HAP-1 (cell line): ENCODE results near the gene TIAM1.

ENCODE experiments used
- DNase-seq, 2 experiments: peaks; one replicate each; pipeline ENCODE4 v3.0.0-alpha.2; 2016 to 2020; ENCODE audit warnings: low spot score in 2 of 2
- H3K27me3 ChIP-seq: fragments of 250-450 bp; sonication (Bioruptor Pico); 2 replicates; pipeline ENCODE4 v1.5.1; 2020; ENCODE audit warnings: low read depth, mild to moderate bottlenecking, moderate library complexity
- H3K36me3 ChIP-seq: fragments of 250-450 bp; sonication (Bioruptor Pico); replicated peaks from 2 replicates; pipeline ENCODE4 v1.5.1; 2020; ENCODE audit warnings: mild to moderate bottlenecking
- H3K4me1 ChIP-seq: fragments of 250-450 bp; sonication (Bioruptor Pico); 2 replicates; pipeline ENCODE4 v1.5.1; 2020; ENCODE audit warnings: mild to moderate bottlenecking
- H3K4me3 ChIP-seq: fragments of 250-450 bp; sonication (Bioruptor Pico); 2 replicates; pipeline ENCODE4 v1.5.1; 2020; ENCODE audit warnings: mild to moderate bottlenecking, moderate library complexity
- H3K9me3 ChIP-seq: fragments of 250-450 bp; sonication (Bioruptor Pico); 2 replicates; pipeline ENCODE4 v1.5.1; 2020; ENCODE audit warnings: mild to moderate bottlenecking, moderate library complexity
- in situ Hi-C: fragments of 300-500 bp; cut with MboI; formaldehyde crosslinking; loops from 3 replicates; pipeline ENCODE4 v1.14.3; 2020; ENCODE audit warnings: low sequenced_read_pairs, inconsistent platforms, mixed read lengths

TIAM1 gene

DNA sequence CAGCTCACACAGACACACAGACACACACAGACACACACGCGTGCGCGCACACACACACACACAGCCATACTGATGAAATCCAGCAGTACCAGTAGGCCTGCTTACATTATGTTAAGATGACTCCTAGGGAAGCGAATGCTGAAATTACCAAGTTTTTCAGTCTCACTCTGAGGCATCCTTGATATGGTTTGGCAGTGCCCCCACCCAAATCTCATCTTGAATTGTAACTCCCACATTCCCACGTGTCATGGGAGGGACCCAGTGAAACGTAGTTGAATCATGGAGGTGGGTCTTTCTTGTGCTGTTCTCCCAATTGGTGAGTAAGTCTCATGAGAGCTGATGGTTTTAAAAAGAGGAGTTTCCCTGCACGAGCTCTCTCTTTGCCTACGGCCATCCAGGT lies 64.1 kb downstream of the TIAM1 start:
- Histone ChIP-seq H3K4me1 (no peaks in the 10 kb centered on the region), H3K36me3 (no peaks in the 10 kb centered on the region), H3K27me3 (no peaks in the 10 kb centered on the region), H3K4me3 (no peak overlapping the region), H3K9me3 (no peaks in the 10 kb centered on the region)
- no peak for DNase-seq
- in situ Hi-C loops: no loop called here

DNA sequence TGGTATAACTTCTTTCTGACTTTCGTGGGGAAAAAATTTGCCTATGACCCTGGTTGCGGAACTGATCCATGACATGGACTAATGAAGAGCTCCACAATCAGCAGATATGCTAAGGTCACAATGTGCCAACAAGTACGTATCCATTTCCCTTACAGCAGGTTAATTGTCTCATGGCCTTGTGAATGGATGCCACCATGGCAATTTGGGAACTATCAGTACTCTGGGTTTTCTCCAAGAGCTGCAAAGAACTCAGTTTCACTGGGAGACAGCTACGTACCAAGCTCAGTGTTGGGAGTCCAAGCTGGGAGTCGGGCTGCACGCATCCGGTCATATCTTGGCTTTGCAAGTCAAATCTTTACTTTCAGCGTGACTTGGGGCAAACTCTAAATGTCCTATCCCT lies 64.8 kb downstream of the TIAM1 start:
- Histone ChIP-seq H3K9me3 (no peaks in the 10 kb centered on the region), H3K36me3 (no peaks in the 10 kb centered on the region), H3K27me3 (no peaks in the 10 kb centered on the region), H3K4me1 (no peaks in the 10 kb centered on the region), H3K4me3 (no peak overlapping the region)
- DNase-seq: no peak
- in situ Hi-C loops: no loop called here

DNA sequence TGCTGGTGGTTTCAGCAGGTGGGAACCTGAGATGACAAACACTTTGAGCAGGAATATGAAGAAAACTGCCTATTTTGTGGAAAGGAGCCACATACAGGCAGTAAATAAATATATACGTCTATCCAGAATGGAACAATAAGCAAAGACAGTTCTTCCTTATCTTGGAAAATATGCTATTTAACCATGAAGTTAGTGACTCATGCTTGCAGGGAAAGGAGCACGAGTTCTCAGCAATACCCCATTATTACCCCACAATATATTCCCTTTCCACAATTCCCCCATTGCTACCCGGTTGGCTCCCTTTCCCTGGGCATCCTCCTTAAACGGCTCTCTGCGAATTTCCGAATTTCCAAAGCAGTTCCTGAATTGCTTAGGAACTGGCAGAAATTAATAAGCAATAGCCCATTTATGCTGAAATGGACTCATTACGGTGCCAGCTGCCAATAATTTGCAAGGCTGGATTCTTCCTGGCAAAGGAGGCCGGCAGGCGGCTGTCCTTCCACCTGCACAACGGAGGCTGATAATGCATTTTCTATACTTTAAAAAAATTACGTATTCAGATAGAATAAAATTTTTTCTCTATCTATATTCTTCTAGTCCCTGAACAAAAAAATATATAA lies 65.4 kb downstream of the TIAM1 start:
- Histone ChIP-seq H3K9me3 (no peaks in the 10 kb centered on the region), H3K4me1 (no peaks in the 10 kb centered on the region), H3K27me3 (no peaks in the 10 kb centered on the region), H3K4me3 (no peak overlapping the region), H3K36me3 (no peaks in the 10 kb centered on the region)
- in situ Hi-C loops: no loop called here
- DNase-seq: no peak

DNA sequence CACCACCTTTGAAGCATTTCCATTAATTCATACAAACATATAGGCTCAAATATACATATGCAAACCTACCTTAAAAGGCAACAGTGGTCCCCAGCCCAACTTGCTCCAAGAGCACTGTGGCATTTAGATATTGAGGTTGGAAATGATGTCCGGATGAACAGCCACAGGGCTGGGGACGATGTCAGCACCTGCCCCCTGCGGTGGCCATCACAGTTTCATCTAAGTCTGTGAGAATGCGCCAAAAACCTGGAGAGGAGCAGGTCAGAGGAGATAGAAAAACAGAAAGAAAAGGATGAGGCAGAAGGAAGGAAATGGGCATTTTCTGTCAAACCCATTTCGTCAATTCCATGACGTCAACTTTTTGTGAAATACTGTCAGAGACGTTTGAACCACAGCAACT lies 67.4 kb downstream of the TIAM1 start:
- Histone ChIP-seq H3K27me3 (no peaks in the 10 kb centered on the region), H3K4me3 (no peak overlapping the region), H3K4me1 (no peaks in the 10 kb centered on the region), H3K36me3 (no peaks in the 10 kb centered on the region), H3K9me3 (no peaks in the 10 kb centered on the region)
- no peak for DNase-seq
- in situ Hi-C loops: no loop called here

DNA sequence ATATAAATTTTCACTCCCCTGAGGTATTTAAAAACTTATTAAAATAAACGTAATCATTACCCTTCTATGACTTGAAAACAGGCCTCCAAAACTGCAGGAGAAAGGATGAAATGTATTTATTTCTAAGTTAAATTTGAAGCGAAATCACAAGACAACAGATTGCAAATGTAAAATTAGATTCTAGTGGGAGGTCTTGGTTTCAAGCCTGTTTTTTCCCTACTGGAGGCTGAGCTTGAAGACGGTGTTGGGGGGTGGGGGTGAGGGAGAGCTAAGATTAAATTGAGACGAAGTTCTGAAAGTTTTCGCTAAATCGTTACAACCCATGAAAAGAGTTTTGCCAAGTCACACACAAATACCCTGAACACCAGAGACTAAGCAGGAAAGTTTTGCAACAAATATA lies 68.2 kb downstream of the TIAM1 start:
- Histone ChIP-seq H3K4me3 (no peak overlapping the region), H3K27me3 (no peaks in the 10 kb centered on the region), H3K9me3 (no peaks in the 10 kb centered on the region), H3K36me3 (no peaks in the 10 kb centered on the region), H3K4me1 (no peaks in the 10 kb centered on the region)
- no peak for DNase-seq
- in situ Hi-C loops: no loop called here

DNA sequence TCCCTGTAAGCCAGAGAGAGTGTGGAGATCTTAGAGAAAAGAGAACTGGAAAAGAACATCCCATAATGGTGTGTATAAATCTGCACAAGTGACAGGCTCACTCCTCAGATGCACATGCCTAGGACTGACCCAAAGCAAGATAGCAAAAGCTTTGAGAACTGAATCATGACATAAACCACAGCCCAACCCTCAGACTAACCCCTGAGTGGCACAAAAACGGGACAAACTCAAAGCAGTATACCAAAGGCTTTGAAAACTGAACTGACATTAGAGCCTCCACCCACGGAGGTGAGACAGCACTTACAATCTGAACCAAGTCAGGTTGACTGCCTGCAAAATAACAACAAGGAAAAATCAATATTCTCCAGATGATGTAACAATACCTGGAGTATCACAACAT lies 70.8 kb downstream of the TIAM1 start:
- H3K36me3 ChIP-seq: no peaks in the 10 kb centered on the region
- no peaks in the 10 kb centered on the region for H3K4me1 ChIP-seq
- no peak overlapping the region for H3K4me3 ChIP-seq
- no peak for DNase-seq
- H3K27me3 ChIP-seq: no peaks in the 10 kb centered on the region
- H3K9me3 ChIP-seq: no peaks in the 10 kb centered on the region
- in situ Hi-C loops: no loop called here

DNA sequence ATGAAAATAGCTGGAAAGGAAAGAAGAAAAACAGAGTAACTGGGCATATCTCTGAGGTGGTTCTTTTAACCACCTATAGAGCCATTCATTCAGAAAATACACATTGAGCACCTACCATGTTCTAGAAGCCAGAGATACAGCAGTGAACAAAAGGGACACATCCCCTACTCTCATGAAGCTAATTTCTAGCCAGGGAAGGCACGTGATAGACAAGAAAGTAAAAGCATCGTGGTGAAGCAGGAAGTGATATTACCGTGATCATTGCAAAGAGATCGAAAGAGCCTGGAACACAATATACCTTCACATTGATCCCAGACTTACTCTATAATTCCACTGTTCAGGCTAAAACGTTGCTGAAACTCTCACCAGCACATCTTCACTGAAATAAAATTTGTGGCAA lies 76.0 kb downstream of the TIAM1 start:
- Histone ChIP-seq H3K4me1 (no peaks in the 10 kb centered on the region), H3K9me3 (no peaks in the 10 kb centered on the region), H3K4me3 (no peak overlapping the region), H3K27me3 (no peaks in the 10 kb centered on the region), H3K36me3 (no peaks in the 10 kb centered on the region)
- in situ Hi-C loops: no loop called here
- DNase-seq: no peak

DNA sequence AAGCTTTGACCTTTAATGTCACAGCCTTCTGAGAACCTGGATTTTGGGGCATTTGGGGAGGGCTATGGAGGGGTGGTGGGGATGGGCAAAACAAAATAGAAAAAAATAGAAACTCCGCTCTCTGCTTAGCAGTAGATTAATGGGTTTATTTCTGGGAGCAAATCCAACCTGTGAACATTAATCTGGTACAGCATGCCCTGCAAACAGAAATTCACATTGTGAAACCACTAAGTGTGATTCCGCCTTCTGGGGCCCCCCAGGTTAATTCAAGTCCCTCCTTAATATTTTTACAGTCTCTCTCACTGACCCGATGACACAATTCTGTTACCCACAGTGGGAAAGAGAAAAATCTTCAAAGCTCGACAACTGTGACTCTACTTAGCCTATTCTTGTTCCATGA lies 76.4 kb downstream of the TIAM1 start:
- no peak for DNase-seq
- Histone ChIP-seq H3K36me3 (no peaks in the 10 kb centered on the region), H3K9me3 (no peaks in the 10 kb centered on the region), H3K4me1 (no peaks in the 10 kb centered on the region), H3K4me3 (no peak overlapping the region), H3K27me3 (no peaks in the 10 kb centered on the region)
- in situ Hi-C loops: no loop called here

DNA sequence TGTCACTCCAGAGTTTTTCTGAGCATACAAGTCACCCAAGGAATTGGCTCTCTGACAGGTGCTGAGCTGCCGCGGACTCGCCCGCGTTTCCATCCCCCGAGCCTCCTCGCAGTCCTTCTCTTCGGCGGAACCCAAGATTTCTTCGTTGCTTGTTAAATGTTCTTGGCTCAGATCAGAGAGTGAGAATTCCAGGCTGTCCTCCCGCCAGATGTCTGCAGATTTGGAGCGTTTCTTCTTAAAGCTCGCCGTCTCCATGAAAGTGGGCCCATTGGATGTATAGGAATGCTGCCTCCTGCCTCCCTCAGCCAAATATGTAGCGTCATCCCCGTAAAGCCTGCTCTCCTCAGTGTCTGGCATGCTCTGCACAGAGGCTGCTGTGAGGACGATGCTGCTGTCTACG lies 77.8 kb downstream of the TIAM1 start:
- in situ Hi-C loops: no loop called here
- H3K36me3 ChIP-seq: no peaks in the 10 kb centered on the region
- H3K27me3 ChIP-seq: no peaks in the 10 kb centered on the region
- no peaks in the 10 kb centered on the region for H3K9me3 ChIP-seq
- H3K4me1 ChIP-seq: no peaks in the 10 kb centered on the region
- H3K4me3 ChIP-seq: no peak overlapping the region
- no peak for DNase-seq

DNA sequence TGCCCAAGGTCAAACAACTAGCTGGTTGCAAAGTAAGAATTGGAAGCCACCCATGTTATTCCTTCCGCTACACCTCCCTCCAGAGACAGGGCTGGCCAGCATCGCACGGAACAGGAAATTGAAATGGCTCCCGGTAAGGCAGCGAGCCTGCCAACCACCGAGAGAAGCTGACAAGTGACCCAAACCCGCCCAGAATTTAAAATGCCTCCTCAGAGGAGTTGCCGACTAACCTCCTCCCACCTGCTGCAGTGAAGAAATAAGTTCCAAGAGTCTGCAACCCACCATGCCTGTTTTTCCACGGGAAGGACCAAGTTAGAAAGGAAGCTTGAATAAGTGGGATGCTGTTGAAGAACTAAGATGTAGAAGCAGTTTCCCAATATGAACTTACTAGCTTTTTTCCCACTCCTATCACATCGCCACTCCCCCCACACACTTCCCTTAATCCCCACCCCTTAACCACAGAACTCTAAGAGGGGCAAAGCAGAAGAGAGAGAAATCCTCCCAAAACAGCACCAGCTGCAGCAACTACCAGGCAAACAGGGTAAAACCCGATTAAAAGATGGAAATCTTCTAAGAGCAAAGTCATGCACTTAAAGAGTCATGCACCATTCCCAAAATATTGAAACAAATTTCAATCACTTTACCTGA lies 78.6 kb downstream of the TIAM1 start:
- no peak for DNase-seq
- H3K4me3 ChIP-seq: no peak overlapping the region
- H3K4me1 ChIP-seq: no peaks in the 10 kb centered on the region
- H3K36me3 ChIP-seq: no peaks in the 10 kb centered on the region
- H3K9me3 ChIP-seq: no peaks in the 10 kb centered on the region
- H3K27me3 ChIP-seq: no peaks in the 10 kb centered on the region
- in situ Hi-C loops: no loop called here

DNA sequence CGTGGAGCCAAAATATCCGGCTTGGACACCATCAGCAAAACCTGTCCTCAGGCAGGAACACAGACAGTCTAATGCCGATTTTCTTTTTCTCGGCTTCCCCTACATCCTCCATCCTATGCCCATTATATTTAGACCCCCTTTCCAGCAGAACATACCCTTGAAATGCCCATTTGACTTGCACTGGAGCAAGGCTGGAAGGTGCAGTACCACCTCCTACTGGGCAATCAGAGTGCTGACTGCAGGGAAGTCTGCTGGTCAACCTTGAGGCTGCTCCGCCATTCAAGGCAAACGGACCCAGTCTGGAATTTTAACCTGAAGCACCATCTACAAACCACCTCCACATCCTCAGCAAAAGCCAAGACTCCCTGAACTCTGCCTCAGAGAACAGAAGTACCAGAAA lies 79.5 kb downstream of the TIAM1 start:
- Histone ChIP-seq H3K9me3 (no peaks in the 10 kb centered on the region), H3K4me3 (no peak overlapping the region), H3K36me3 (no peaks in the 10 kb centered on the region), H3K27me3 (no peaks in the 10 kb centered on the region), H3K4me1 (no peaks in the 10 kb centered on the region)
- in situ Hi-C loops: no loop called here
- DNase-seq: no peak

DNA sequence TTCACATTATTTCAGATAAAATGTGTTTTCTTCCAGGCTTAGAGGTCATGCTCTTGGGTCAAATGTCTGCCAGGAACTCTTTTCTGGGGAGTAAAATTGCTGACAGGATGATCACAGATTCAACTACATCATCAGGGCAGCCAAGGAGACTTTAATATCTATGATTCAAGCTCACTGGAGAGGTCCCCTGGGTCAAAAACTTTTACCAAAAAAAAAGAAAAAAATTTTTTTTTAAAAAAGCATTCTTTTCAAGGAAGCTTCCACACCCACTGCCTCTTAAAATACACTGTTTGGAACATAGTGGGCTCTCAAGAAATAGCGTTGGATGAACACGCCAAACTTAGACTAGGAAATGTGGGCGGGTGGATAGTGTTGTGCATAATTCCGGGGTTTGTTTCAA lies 81.3 kb downstream of the TIAM1 start:
- DNase-seq: no peak
- Histone ChIP-seq H3K9me3 (no peaks in the 10 kb centered on the region), H3K4me3 (no peak overlapping the region), H3K27me3 (no peaks in the 10 kb centered on the region), H3K4me1 (no peaks in the 10 kb centered on the region), H3K36me3 (no peaks in the 10 kb centered on the region)
- in situ Hi-C loops: no loop called here

DNA sequence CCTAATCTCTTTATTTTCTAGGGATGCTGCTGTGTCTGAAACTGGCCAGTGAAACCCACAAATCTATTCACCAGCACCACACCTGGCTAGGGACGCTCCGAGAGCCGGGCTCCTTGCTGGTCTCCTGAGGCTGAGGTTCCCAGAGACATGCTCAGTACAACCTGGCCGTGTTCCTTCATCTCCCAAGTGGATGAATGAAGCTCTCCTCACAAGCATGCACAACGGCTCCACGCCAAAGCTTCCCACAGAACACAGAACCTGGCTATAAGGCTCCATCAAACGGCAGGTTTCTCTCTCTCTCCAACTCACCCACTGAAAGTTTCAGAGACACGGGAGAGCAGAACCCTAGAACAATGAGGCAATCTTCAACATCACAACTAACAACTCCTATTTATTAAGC lies 82.3 kb downstream of the TIAM1 start:
- Histone ChIP-seq H3K27me3 (no peaks in the 10 kb centered on the region), H3K4me1 (no peaks in the 10 kb centered on the region), H3K4me3 (no peak overlapping the region), H3K9me3 (no peaks in the 10 kb centered on the region), H3K36me3 (no peaks in the 10 kb centered on the region)
- DNase-seq: no peak
- in situ Hi-C loops: no loop called here

DNA sequence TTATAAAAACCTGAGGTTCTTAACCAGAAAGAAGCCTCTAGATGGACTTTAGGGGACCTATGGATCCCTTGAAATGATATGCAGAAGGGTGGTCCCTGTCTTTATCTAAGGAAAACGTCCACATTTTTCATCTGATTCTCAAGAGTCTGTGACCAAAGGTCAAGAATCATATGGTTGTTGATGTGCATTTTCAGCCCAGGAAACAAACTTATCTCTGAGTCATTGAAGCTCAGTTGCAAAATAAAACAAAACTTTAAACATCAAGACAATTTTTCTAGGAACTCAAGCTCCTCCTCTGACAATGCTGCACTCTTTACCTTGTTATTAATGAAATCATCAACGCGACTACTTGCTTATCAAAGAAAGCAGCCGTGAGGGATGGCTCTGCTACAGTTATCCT lies 83.3 kb downstream of the TIAM1 start:
- Histone ChIP-seq H3K27me3 (no peaks in the 10 kb centered on the region), H3K4me1 (no peaks in the 10 kb centered on the region), H3K9me3 (no peaks in the 10 kb centered on the region), H3K36me3 (no peaks in the 10 kb centered on the region), H3K4me3 (no peak overlapping the region)
- in situ Hi-C loops: no loop called here
- DNase-seq: no peak

DNA sequence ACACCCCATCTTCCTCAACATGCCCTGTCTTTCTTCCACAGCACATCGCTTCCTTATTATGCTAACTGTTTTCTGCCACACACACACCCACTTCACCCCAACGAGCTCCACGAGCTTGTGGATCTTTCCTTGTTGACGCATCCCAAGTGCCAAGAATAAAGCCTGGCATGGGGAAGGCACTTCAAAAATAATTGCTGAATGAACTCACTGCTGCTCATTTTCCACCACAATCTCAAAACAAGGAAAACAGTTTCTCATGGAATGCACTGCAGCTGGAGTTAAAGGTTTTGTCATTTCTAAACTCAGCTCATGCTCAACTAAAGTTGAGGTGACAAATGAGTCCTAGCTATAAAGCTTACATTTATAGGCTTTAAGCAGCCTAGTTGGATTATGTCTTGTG lies 86.0 kb downstream of the TIAM1 start:
- DNase-seq: no peak
- in situ Hi-C loops: no loop called here
- H3K4me1 ChIP-seq: no peaks in the 10 kb centered on the region
- H3K36me3 ChIP-seq: no peaks in the 10 kb centered on the region
- no peaks in the 10 kb centered on the region for H3K27me3 ChIP-seq
- no peaks in the 10 kb centered on the region; the same call in 1 of the 2 replicates for H3K9me3 ChIP-seq
- no peak overlapping the region for H3K4me3 ChIP-seq
